HL-60 (cell line): Measurements from ENCODE around the gene FHL1.

Experiments used
- CTCF ChIP-seq: IDR thresholded peaks from one replicate; pipeline ENCODE4 v1.5.1; 2011; ENCODE audit warnings: low read length, control low read depth, inconsistent platforms; ENCODE audit not compliant: insufficient read depth
- GABPA ChIP-seq: IDR thresholded peaks from 2 replicates; pipeline ENCODE4 v1.6.1; 2012; ENCODE audit warnings: low read depth
- POLR2AphosphoS5 ChIP-seq: IDR thresholded peaks from 2 replicates; pipeline ENCODE4 v1.6.1; 2012; ENCODE audit warnings: low read depth
- REST ChIP-seq: IDR thresholded peaks from 2 replicates; pipeline ENCODE4 v1.6.1; 2012; ENCODE audit warnings: low read depth; ENCODE audit not compliant: insufficient replicate concordance

GRCh38 chrX:136209751-136210150, 62.4 kb downstream of the FHL1 start:
- TF ChIP-seq CTCF (no peak), POLR2AphosphoS5 (no peak), GABPA (no peak), REST (no peak)
